Activated CD8-positive, alpha-beta T cell treated with anti-CD3 and anti-CD28 coated beads for 36 hours (primary cell): ENCODE data around the gene NRN1. TPM values are rescaled to one million over a fixed set of nuclear protein-coding genes. Genes with fewer than 3 reads are reported as not detected.

Experiments used
- ATAC-seq: fragments of 200-7000 bp; cut with Tn5 transposase; one replicate; pipeline ENCODE4 v1.10.0; 2021; ENCODE audit warnings: mild to moderate bottlenecking, moderate library complexity
- CTCF ChIA-PET: fragments of 350-600 bp; sonication (Branson Sonifier 250); formaldehyde crosslinking; loops from one replicate; lab custom pipeline; 2021; ENCODE audit warnings: antibody characterized with exemption; lab: Charles Lee
- POLR2A ChIA-PET: fragments of 350-600 bp; sonication (Branson Sonifier 250); formaldehyde crosslinking; loops from one replicate; lab custom pipeline; 2021; ENCODE audit warnings: antibody characterized with exemption; lab: Charles Lee
- DNase-seq: peaks from one replicate; pipeline ENCODE4 v3.0.0-alpha.2; 2020
- H3K27ac Mint-ChIP-seq: one replicate; pipeline ENCODE4 v1.8.0; 2021; ENCODE audit warnings: mild to moderate bottlenecking, mixed read lengths
- H3K27me3 Mint-ChIP-seq: one replicate; pipeline ENCODE4 v1.8.0; 2021; ENCODE audit warnings: mixed read lengths
- H3K36me3 Mint-ChIP-seq: one replicate; pipeline ENCODE4 v1.8.0; 2021; ENCODE audit warnings: low read depth, mixed read lengths
- H3K4me1 Mint-ChIP-seq: one replicate; pipeline ENCODE4 v1.8.0; 2021; ENCODE audit warnings: low read depth, mixed read lengths
- H3K4me3 Mint-ChIP-seq: one replicate; pipeline ENCODE4 v1.8.0; 2021; ENCODE audit warnings: mild to moderate bottlenecking, moderate library complexity, mixed read lengths
- H3K9me3 Mint-ChIP-seq: one replicate; pipeline ENCODE4 v1.8.0; 2021; ENCODE audit warnings: mixed read lengths
- intact Hi-C: fragments of 100-400 bp; cut with micrococcal nuclease; formaldehyde crosslinking; loops from one replicate; pipeline ENCODE4 v1.10.0; 2022
- total RNA-seq, 2 experiments: library from RNA; stranded (reverse); gene quantifications; one replicate each; pipeline ENCODE4 v1.2.3, GENCODE V29; 2021
- TF ChIP-seq, protein P1 (sequence below): fragments of 200-600 bp; IDR thresholded peaks from one replicate; pipeline ENCODE4 v1.8.0; 2022; ENCODE audit warnings: antibody characterized with exemption, mild to moderate bottlenecking

The NRN1 gene
- total RNA-seq, 2 experiments from 2014 or later, result 5.9 to 7.1 TPM

DNA sequence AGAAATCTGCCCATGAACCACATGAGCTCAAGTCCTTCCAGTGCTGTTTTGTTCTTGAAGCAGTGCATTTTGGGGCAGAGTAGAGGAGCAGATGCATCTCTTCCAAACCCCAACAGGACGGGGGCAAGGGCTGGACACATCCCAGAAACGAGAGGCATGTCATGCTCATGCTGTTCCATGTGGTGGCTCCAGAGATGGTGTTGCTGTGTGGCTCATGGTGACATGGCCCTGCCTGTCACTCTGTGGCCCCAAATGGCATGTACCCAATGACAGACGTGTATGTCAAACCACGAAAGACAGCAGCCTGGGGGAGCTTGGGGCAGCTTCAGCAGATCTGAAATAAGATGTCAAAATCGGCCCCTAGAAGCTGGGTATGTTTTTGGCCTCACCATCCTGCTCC lies 46.3 kb downstream of the NRN1 start:
- Mint-ChIP-seq H3K36me3 (no peaks in the 10 kb centered on the region), H3K4me1 (no peaks in the 10 kb centered on the region), H3K27ac (no peak overlapping the region), H3K4me3 (no peak overlapping the region), H3K27me3 (peaks cover 3% of the 10 kb centered on the region), H3K9me3 (no peaks in the 10 kb centered on the region)
- DNase-seq (peak; percentile 7), ATAC-seq (peak; percentile 20)
- TF ChIP-seq, protein P1, sequence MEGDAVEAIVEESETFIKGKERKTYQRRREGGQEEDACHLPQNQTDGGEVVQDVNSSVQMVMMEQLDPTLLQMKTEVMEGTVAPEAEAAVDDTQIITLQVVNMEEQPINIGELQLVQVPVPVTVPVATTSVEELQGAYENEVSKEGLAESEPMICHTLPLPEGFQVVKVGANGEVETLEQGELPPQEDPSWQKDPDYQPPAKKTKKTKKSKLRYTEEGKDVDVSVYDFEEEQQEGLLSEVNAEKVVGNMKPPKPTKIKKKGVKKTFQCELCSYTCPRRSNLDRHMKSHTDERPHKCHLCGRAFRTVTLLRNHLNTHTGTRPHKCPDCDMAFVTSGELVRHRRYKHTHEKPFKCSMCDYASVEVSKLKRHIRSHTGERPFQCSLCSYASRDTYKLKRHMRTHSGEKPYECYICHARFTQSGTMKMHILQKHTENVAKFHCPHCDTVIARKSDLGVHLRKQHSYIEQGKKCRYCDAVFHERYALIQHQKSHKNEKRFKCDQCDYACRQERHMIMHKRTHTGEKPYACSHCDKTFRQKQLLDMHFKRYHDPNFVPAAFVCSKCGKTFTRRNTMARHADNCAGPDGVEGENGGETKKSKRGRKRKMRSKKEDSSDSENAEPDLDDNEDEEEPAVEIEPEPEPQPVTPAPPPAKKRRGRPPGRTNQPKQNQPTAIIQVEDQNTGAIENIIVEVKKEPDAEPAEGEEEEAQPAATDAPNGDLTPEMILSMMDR, result no peak
- POLR2A ChIA-PET, result no interaction called here
- intact Hi-C loops, result no loop called here
- CTCF ChIA-PET, result interaction anchor here (1.6 kb wide), 1 partner anchor 34 kb away, joined by 3 read pairs; no protein-coding TSS in a partner anchor

DNA sequence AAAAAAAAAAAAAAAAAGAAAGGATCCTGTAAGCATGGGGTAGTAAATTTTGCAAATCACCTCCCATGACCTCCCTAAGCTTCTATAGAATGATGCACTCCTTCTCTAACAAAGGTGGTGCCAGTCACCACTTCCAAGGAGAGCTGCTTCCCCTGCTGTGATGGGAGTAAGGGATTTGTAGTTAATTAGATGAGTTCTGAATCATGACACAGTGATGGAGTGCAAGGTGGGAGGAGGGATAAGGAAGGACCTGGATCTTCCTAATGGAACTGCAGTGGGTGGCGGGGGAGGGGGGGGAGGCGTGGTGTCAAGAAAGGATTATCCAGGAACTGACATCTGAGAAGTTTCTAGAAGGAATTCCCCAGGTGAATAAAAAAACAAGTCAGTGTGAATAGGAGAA lies 47.8 kb downstream of the NRN1 start:
- H3K36me3 Mint-ChIP-seq, result no peaks in the 10 kb centered on the region
- ATAC-seq, result no peak
- POLR2A ChIA-PET, result no interaction called here
- no peak overlapping the region for H3K4me3 Mint-ChIP-seq
- H3K9me3 Mint-ChIP-seq, result no peaks in the 10 kb centered on the region
- H3K27me3 Mint-ChIP-seq, result peaks cover 1% of the 10 kb centered on the region
- CTCF ChIA-PET, result no interaction called here
- DNase-seq, result no peak
- H3K27ac Mint-ChIP-seq, result no peak overlapping the region
- TF ChIP-seq, protein P1, result no peak
- intact Hi-C loops, result no loop called here
- no peaks in the 10 kb centered on the region for H3K4me1 Mint-ChIP-seq

DNA sequence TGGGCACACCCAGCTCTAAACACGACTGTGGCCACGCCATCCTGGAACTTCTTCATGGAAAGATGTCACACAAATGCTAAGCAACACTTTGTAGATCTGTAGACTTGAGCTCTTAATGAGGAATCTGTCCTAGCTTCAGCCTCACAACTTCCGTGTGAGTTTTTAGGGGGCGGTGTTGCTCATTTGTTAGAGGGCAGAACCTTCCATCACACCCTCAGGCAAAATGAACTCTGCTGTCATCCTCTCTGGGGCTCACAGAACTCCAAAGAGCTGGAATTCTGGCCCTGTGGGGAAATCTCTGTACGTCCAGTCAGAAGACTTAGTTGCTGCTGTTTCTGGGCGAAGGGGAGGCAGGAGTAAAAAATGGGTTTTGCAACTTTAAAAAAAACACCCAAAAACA lies 49.8 kb downstream of the NRN1 start:
- CTCF ChIA-PET, result interaction anchor here (0.9 kb wide), 1 partner anchor 486 kb away, joined by 3 read pairs; no protein-coding TSS in a partner anchor
- H3K9me3 Mint-ChIP-seq, result no peaks in the 10 kb centered on the region

GRCh38 chr6:5950361-5950785 lies 56.4 kb downstream of the NRN1 start:
- ATAC-seq, result peak; percentile 80
- CTCF ChIA-PET, result no interaction called here
- H3K9me3 Mint-ChIP-seq, result no peaks in the 10 kb centered on the region
- H3K36me3 Mint-ChIP-seq, result no peaks in the 10 kb centered on the region
- TF ChIP-seq, protein P1, result peak; percentile 43
- intact Hi-C loops, result no loop called here
- POLR2A ChIA-PET, result no interaction called here
- H3K4me1 Mint-ChIP-seq, result peaks cover 2% of the 10 kb centered on the region
- no peak overlapping the region for H3K27ac Mint-ChIP-seq
- H3K4me3 Mint-ChIP-seq, result no peak overlapping the region
- peaks cover 4% of the 10 kb centered on the region for H3K27me3 Mint-ChIP-seq
- DNase-seq, result peak; percentile 57

More for the DNA sequence above, 49.8 kb downstream of the NRN1 start:
- POLR2A ChIA-PET, result no interaction called here
- ATAC-seq, result no peak
- no peaks in the 10 kb centered on the region for H3K4me1 Mint-ChIP-seq
- no peaks in the 10 kb centered on the region for H3K36me3 Mint-ChIP-seq
- peaks cover 1% of the 10 kb centered on the region for H3K27me3 Mint-ChIP-seq
- no peak overlapping the region for H3K4me3 Mint-ChIP-seq
- intact Hi-C loops, result no loop called here
- H3K27ac Mint-ChIP-seq, result no peak overlapping the region
- no peak for DNase-seq
- TF ChIP-seq, protein P1, result no peak
